Stomach (tissue), 4 donors: ENCODE results near the gene NDUFB4.

ENCODE experiments used
- POLR2A ChIP-seq, 4 donors: fragments of 450-650 bp; IDR thresholded peaks; one replicate each; pipeline ENCODE4 v1.6.1; 2016; ENCODE audit warnings: antibody characterized with exemption in 4 of 4, control low read depth in 2 of 4, mild to moderate bottlenecking in 1 of 4, moderate library complexity in 1 of 4
- POLR2AphosphoS5 ChIP-seq, 3 donors: sonication (generic); formaldehyde crosslinking; IDR thresholded peaks; one replicate each; pipeline ENCODE4 v1.6.1; 2016; ENCODE audit warnings: antibody characterized with exemption in 3 of 3

DNA sequence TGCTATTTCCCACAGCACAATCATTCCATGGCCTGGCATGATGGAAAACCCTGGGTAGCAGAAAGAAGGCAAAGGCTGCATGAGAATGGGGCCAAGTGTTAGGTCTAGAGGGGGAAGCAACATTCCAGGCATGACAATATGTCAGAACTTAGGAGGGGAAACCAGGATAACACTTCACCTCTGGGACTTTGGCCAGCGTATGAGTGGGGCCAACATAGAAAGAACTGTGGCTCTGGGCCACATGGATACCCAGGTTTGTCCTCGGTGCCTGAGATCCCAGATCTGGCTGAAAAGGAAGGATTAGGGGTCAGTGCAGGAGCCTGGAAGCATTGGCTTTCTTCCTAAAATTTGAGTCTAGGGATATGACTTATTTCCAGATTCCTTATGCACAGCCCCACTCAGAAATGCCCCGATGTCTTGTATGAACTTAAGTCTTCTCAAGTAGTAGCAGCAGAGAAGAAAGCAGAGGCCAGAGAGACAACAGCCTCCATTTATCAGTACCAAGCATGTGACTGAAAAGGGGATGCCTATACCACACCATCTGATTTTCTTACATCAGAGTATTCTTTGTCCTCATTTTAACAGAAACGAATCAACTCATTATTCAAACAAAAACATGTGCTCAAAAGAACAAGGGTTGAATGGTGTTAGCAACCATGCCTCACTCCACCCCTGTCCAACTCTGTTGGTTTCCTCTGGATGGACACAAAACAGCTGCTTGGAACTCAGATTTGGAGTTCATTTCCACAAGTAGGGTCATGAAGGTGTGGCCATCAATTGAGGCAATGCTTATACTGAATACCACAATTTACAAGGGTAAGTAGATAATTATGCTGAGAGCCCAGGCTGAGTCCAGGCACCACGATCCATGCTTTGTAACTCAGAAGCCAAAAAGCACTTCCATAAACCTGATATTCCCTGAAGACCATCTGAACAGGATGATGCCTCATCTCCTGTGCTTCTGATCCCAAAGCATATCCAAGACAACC is 43.7 kb upstream of the NDUFB4 start:
- TF ChIP-seq POLR2A (IDR thresholded peaks at IDR 0.05) (no peak), POLR2AphosphoS5 (IDR thresholded peaks at IDR 0.05) (no peak)
